Measurements from ENCODE around the gene MDFI.

Gene MDFI, protein sequence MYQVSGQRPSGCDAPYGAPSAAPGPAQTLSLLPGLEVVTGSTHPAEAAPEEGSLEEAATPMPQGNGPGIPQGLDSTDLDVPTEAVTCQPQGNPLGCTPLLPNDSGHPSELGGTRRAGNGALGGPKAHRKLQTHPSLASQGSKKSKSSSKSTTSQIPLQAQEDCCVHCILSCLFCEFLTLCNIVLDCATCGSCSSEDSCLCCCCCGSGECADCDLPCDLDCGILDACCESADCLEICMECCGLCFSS

DNA sequence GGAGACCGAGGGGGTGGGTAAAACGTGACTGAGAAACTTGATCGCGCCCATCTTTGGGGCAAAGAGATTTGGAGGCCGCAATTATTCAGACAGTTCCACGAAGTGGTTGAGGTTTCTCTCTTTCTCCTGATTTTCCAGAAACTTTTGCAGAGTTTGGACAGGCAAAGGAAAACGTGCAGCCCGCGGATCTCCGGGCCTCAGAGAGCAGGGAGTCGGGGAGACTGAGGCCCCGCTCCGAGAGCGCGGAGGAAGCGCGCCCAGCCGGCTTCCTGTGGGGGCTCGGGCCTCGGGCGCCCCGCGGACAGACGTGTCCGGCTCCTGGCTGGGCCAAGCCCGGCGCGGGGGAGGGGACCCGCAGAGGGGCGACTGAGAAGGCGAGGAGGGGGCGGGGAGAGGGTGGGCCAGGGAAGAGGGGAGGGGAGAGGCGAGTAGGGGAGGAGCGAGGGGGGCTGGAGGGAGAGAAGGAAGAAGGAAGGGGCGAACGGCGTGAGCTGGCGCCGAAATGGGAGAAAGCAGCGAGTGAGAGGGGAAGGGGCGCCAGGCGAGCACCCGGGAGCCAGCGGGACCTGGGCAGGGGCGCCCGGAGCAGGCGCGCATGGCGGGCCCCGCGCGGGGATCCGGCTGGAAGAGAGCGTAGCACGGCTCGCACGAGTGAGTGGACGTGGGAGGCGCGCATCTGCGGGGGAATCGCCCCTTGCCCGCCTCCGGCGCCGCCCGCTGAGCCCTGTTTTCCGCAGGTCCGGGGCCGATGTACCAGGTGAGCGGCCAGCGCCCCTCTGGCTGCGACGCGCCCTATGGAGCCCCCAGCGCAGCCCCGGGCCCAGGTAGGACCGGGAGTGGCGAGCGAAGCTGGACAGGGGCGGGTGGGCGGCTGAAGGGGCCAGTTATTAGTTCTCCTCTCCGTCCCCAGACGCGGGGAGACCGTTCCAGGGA is at the start of gene MDFI:
Gene MDFI, plus strand, starts transcription at position 467 of the 933 bp plus-strand sequence. Its CDS starts 282 bp downstream, at position 749.
- DNase-seq (ENCODE audit: low spot score): no peak

DNA sequence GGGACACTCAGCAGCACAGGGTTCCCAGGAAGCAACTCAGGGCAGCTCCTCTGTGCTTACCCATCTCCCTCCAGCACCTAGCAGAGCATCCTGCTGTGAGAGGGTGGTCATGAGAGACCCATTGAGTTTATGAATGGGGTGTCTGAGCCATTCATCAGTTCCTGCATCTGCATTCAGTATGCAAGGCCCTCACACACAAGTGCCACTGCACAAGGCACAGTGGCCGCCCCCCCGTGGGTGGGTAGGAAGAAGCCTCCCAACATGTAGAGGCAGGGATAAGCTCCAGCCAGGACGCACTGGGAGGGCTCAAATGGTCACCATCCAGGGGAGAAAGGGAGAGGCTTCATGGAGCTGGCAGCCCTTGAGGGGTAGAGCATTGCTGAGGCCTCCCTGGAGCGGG is 49.0 kb upstream of the MDFI start:
- DNase-seq (ENCODE audit: low spot score): no peak

DNA sequence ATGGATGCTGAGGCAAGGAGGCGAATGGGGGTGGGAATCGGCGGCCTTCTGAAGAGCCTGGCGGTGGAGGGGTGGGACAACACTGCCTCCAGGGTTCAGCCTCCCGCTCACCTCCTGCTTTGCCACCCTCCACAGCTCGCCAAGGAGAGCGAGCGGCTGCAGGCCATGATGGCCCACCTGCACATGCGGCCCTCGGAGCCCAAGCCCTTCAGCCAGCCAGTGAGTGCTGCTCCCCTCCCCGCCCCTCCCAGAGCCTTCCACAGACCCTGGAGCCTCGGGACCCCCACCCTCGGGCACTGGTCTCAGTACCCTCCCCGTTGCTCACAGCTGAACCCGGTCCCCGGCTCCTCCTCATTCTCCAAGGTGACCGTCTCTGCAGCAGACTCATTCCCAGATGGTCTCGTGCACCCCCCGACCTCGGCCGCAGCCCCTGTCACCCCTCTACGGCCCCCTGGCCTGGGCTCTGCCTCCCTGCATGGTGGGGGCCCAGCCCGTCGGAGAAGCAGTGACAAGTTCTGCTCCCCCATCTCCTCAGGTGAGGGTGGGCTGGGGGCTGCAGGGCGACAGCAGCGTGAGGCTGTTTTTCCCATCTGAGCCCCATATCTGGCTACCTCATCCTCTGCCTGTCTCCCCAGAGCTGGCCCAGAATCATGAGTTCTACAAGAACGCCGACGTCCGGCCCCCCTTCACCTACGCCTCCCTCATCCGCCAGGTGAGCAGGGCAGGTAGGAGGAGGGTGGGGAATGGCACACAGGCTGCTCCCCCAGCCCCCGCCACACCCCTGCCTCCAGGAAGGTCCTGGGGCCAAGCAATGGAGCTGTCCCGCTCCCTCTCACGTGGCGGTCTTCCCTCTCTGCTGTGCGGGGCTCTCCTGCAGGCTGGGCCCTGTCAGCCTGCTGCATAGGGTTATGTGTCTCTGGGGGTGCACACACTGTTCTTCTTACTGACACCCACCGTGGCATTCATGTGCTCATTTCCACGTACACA is 48.3 kb upstream of the MDFI start:
- DNase-seq (ENCODE audit: low spot score): no peak

DNA sequence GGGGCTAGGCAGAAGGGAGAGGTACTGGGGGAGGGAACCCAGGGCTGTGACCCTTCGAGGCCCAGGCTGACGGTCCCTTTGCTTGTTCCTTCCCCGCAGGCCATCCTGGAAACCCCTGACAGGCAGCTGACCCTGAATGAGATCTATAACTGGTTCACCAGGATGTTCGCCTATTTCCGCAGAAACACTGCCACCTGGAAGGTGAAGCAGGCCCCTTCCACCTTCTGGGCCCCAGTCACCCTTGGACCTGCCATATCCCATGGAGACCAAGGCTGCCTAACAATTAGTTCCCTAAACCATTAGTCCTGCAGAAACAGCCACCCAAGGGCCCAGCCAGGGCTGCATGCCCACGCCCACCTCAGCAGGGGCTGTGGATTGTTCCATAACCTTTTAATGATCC is 47.1 kb upstream of the MDFI start:
- no peak for DNase-seq (ENCODE audit: low spot score)

DNA sequence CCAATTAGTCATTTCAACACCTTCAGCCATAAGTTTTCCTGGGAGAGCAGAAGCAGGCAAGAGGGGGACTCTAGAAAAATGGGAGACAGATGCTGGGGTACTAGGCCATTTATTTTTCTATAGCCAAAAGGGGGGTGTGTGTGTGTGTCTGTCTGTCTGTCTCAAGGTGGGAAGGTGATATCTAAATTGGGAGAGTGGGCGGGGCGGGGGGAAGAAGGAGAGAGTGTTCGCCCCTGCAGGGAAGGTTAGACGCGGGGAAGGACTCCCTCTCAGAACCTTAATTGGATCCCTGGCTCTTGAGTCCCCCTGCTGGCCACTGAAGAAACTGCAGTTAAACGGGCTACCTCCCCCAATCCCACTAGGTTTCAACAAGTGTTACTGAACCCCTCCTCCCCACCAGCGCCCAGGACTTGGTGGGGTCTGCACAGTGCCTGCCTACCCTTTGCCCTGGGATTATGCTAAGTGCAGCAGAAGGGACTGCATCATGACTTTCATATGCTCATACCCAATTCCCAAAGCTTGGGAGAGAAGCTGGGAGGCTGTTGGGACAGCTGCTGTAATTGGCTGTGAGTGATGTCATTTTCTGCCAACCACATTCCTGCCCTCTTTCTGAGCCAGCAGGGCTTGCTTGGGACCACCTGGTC is 46.3 kb upstream of the MDFI start:
- peak; percentile 92 for DNase-seq (ENCODE audit: low spot score)

DNA sequence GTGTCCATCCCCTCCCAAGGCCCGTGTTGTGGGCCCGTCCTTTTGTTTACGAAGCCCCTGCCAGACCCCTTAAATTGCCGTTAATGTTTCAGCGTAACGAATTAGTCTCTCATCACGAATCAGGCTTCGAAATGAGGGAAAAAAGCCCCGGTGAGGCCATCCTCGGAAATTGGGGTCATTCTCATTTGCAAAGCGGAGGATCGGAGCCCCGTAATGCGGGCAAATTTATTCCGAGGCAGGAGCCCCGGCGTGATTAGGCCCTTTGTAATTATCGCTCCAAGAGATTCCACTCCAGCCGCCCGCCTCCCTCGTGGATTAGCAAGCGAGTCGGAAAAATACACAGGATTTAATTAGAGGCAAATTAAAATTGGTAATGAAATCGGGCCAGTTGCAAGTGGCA is 44.9 kb upstream of the MDFI start:
- DNase-seq (ENCODE audit: low spot score): no peak

DNA sequence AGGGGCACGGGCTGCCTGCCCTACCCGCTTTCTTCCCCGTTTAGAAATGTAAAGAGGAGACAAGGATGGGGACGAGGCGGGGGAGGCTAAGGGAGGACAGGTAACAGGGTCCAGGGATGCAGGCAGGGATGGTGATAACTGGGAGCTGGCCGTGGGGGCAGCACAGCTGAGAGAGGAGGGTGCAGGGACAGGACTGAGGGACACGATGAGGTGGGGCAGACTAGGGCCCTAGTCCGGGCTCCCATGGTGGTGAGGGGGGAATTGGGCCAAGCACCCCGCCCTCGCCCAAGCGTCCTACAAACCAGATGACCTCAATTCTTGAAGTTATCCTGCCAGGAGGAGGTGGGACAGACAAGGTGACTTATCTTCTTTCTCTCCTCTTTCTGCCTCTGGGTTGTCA is 44.4 kb upstream of the MDFI start:
- no peak for DNase-seq (ENCODE audit: low spot score)

DNA sequence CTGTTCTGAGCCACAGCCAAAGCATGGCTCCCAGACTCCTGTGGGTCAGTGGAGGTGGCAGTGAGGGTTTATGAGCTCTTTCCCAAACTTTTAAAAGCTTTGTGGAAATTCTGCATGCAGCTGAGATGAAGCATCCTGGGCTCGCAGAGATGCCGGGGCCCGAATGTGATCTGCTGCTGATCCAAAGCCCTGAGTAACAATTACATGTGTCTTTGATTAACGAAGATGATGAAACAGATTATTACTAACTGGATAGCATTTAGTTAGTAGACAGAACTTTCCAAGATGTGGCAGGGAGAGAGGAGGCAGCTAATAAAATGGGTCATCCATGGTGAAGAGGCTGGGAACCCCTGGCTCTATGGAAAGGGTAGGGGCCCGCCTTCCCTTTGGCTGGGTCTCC is 43.9 kb upstream of the MDFI start:
- peak; percentile 90 for DNase-seq (ENCODE audit: low spot score)

DNA sequence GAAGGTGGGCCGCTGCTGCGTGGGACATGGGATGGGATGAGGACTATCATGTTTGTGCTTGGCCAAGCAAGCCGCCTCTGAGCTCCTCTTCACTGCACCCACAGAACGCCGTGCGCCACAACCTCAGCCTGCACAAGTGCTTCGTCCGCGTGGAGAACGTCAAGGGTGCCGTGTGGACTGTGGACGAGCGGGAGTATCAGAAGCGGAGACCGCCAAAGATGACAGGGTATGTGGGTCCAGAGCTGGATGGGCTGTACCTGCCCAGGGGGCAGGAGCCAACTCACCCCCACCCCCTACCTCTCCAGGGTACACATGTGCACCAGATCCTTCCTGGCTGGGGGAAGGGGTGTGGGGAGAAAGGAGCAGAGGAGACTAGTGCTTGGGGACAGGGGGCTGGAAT is 43.5 kb upstream of the MDFI start:
- no peak for DNase-seq (ENCODE audit: low spot score)

DNA sequence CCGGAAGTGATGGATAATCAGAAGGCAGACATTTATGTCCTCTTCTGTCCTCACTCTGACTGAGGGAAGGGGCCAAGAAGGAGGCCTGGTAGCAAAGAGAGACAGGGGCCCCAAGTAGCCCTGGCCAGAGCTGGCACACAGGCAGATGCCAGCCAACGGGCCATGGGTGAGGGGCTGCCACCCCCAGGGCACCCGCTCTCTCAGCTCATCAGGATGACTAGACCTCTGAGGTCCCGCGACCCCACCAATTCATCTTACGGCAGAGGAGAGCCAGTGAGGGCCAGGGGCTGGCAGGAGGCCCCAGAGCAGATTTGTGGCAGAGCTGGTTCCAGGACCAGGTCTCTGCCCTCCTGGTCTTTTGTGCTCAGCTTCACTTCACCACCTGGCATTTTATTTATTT is 43.1 kb upstream of the MDFI start:
- no peak for DNase-seq (ENCODE audit: low spot score)

DNA sequence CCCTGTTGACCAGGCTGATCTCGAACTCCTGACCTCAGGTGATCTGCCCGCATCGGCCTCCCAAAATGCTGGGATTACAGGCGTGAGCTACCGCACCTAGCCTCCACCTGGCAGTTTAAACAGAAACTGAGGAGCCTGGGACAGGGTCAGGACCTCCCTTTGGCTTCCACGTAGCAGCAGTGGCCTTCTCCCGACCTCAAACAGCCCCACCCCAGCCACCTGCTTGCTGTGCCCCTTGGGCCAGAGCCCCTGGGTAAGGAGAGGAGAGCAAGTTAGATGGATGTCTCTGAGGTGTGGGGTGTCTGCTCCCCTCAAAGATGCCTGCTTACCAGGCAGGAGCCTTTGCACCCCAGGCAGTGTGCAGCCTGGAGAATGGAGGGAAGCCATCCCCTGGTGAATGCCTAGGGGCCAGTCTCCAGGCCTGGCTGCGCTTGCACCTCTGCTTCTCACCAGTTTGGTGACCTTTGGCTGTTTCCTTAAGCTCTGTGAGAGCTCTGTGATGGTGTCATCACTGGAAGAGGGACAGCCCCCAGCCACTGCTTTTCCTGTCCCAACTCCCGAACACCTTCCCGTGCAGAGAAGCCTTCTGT is 42.1 kb upstream of the MDFI start:
- DNase-seq (ENCODE audit: low spot score): no peak

DNA sequence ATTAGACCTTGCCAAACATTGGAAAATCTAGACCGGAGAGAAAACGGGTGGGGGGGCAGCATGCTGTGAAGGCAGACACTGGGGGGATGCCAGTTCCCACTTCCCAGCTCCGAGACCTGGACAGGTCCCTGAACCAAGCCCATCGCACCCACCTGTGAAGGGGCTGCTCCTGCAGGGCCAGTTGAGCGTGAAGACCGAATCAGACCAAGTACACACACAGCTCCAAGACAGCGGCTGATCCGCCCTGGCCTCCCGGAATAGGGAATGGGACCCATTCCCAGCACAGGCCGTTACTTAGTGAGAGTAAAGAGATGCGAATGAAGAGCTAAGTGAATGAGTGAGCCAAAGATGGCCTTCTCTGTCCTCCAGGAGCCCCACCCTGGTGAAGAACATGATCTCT is 41.5 kb upstream of the MDFI start:
- no peak for DNase-seq (ENCODE audit: low spot score)

DNA sequence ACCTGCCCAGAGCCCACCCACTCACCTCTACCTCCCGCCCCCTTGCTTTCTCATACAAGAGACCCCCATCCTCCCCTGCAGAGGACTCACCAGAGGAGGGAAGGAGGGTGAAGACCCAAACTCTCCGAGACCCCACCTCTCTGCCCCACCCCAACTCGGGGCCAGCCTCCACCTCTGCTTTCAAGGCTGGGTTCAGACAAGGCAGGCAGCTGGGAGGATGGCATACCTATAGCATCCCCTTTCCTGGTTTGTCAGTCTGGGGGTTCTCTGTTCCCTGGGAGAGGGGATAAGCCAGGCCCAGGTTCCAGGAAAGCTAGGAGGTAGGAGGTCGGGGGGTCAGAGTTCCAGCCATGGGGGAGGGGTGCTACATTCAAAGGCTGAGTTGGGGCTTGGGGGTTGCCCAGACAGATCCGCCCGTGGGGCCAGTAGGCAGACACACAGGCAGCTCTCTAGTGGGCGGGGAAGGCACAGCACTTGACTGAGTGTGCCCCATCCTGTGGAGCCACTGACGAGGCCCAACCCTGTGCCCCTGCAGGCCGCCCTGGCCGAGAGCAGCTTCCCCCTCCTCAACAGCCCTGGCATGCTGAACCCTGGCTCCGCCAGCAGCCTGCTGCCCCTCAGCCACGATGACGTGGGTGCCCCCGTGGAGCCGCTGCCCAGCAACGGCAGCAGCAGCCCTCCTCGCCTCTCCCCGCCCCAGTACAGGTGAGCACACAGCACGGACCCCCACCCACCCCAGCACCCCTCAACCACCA is 40.8 kb upstream of the MDFI start:
- no peak for DNase-seq (ENCODE audit: low spot score)

DNA sequence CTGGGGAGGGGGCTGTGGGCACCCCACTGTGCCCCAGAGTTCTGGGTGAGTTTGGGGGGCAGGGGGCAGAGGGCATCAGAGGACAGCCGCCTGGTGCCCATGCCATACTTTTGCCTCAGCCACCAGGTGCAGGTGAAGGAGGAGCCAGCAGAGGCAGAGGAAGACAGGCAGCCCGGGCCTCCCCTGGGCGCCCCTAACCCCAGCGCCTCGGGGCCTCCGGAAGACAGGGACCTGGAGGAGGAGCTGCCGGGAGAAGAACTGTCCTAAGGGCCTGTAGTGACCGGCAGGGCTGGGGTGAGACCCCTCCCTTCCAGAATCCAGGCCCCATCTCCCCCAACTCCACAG is 39.6 kb upstream of the MDFI start:
- DNase-seq (ENCODE audit: low spot score): no peak

DNA sequence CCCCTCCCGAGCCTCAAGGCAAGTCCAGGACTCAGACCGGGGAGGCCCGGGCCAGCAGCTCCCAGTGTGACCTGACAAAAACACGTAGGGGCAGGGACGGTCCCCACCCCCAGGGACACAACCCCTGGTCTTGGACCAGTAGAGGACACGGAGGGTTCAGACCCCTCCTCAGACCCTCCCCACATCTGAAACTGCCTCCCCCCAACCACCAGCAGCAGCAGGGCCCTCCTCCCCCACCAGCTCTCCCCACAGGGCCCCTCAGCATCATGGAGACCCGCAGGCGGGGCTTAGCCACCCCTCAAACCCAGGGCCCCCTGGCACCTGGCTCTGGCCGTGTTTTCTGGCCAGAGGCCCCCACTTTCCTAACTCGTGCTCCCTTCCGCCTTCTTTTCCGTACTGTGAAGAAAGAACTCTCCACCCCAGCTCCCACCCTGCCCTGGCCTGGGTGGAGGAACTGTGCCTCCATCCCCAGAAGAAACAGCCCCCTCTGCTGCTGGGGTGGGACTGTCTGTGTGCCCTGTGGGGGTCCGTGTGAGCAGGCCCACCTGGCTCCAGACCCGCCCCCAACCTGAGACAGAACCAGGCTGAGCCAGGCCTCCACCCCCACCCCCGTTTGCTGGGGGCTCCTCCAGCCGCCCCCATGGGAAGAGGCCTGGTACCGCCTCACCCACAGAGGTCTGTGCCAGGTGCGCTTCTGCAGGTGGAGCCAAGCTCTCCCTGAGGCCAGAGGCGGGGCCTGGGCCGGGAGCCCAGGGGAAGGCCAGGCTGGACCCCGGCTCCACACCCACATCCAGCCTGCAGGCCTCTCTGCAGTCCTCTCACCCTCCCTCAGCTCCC is 39.0 kb upstream of the MDFI start:
- no peak for DNase-seq (ENCODE audit: low spot score)

DNA sequence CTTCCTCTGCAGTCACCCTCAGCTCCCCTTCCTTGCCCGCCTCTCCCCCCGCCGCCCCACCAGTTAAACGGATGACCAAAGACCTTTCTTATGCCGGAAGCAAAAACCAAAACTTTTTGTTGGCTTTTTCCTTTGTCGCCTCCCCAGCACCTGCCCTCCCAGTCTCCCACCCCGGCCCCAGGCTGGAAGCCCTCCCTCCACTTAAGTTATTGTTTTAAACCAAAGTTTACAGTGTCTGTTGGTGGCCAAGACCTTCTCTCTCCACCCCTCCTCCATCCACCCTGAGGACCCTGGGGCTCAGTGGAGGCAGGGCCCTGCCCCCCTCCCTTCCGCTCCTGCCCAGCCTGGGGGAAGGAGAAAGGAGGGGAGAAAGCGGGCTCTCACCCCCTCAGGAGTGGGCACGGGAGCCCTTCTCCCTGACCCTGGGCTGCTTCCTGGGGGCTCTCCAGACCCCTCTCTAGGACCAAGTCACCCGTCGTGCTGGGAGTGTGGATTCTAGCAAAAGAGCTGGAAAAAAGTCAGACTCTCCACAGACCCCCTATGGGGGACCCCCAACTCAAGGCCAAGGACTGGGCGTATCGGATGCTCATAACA is 38.3 kb upstream of the MDFI start:
- DNase-seq (ENCODE audit: low spot score): no peak

DNA sequence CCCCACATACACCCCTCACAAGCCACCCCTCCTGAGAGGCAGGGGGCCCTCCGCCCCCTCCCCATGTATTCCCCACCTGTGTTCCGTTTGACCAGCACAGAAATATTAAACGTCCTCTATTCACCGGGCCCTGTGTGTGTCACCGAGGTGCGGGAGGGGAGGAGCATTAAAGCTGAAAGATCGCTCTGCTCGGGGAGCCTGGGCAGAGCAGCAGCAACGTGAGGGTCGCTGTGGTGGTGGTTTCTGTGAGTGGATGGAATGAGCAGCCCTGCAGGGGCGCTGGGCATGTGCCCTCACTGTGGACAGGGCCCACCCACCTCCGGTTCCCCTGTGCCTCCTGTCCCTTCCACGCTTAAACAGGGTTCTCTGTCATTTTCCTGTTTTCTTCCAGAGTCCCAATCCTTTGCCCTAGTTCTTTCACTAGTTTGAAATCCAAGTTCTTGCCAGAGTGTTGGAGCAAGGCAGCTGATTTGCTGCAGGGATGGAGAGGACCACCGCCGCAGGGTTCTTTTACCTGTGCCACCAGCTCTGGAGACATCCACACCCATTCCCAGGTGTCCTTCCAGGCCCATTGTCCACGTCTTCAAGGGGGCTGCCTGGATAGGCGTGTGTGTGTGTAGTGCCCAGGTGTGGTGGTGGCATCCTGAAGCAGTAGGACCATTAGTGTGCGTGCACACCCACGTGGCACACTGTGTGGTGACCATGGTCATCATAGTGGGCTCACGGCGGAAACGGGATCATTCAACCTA is 37.6 kb upstream of the MDFI start:
- no peak for DNase-seq (ENCODE audit: low spot score)

DNA sequence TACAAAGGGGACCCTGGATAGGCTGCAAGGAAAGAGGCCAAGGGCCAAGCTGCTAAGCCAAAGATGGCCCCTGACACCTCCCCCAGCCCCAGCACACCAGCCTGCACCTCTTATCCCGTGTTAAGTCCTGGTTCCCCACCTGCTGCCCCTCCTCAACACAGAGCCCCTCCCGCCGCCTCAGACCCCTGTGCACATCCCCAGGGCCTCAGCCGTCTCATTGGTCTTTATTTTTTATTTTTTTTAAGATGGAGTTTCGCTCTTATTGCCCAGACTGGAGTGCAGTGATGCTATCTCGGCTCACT is 37.1 kb upstream of the MDFI start:
- no peak for DNase-seq (ENCODE audit: low spot score)

DNA sequence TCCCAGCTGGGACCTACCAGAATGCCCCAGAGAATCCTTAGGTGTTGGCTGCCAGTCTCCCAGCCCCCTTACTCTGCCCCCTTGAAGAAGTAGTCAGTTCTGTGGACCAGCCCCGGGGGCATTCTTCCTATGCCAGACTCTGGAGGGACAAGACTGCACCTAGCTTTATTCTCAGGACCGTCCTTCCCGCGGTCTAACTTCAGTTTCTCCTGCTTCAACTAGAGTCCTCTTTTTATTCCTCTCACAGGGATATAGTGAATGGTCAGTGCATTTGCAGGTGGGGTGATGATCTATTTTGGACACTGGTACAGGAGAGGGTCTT is 35.9 kb upstream of the MDFI start:
- no peak for DNase-seq (ENCODE audit: low spot score)

All from GM03348 (cell line).